ENCODE results near the gene CHI3L1. TPM values are rescaled to one million over a fixed set of nuclear protein-coding genes. Genes with fewer than 3 reads are reported as not detected.

CHI3L1 gene
- total RNA-seq, 1 experiment from 2014 or later = not detected

- H3K56ac ChIP-seq (ENCODE audit: insufficient read length, low read depth, low read length) = no peak overlapping the region
Measured at GRCh38 chr1:203153989-203154821, 32.3 kb downstream of the CHI3L1 start.

More at GRCh38 chr1:203153989-203154821, 32.3 kb downstream of the CHI3L1 start:
- Histone ChIP-seq H2BK5ac (ENCODE audit: insufficient read length, low read length) (no peak overlapping the region), H3K23ac (ENCODE audit: insufficient read length, low read depth, low read length) (no peak overlapping the region), H3K23me2 (ENCODE audit: insufficient read length, low read depth, low read length, poor library complexity, severe bottlenecking) (no peaks in the 10 kb centered on the region), H3K14ac (ENCODE audit: insufficient read depth, low read length) (peak overlapping the region; percentile 30; the same call in 1 of the 2 replicates), H2BK20ac (ENCODE audit: low read depth, low read length, poor library complexity, severe bottlenecking) (no peak overlapping the region), H3K18ac (ENCODE audit: insufficient read length, low read depth, low read length) (peak overlapping the region; percentile 9), H4K20me1 (ENCODE audit: control insufficient read depth, insufficient read depth, insufficient read length) (no peaks in the 10 kb centered on the region), H3K79me2 (ENCODE audit: insufficient read depth, low read length) (no peaks in the 10 kb centered on the region), H3T11ph (ENCODE audit: low read length) (no peak overlapping the region), H3K27ac (ENCODE audit: insufficient read length, low read depth, low read length) (no peak overlapping the region), H4K8ac (replicated peaks; ENCODE audit: insufficient read length, low read depth, low read length) (no peak overlapping the region), H2AK5ac (ENCODE audit: insufficient read length, low read length) (no peak overlapping the region), H2BK120ac (ENCODE audit: low read depth, low read length, poor library complexity, severe bottlenecking) (no peak overlapping the region), H4K91ac (ENCODE audit: insufficient read length, low read depth, low read length) (no peak overlapping the region), H3K4me2 (ENCODE audit: insufficient read depth, insufficient read length, low read length) (no peak overlapping the region), H3K27me3 (ENCODE audit: insufficient read depth, low read length) (no peaks in the 10 kb centered on the region), H3K4ac (ENCODE audit: low read depth, low read length) (no peak overlapping the region), H3K79me1 (ENCODE audit: insufficient read depth, low read depth, low read length, poor library complexity, severe bottlenecking) (no peaks in the 10 kb centered on the region), H4K5ac (ENCODE audit: insufficient read length, low read depth, low read length) (no peak overlapping the region), H2BK15ac (ENCODE audit: low read depth, low read length) (no peak overlapping the region), H3K9ac (ENCODE audit: extremely low read depth, insufficient read length, low read length) (no peak overlapping the region), H3K4me1 (ENCODE audit: insufficient read depth, low read length) (peaks cover 12% of the 10 kb centered on the region), H2AFZ (ENCODE audit: low read length) (no peak overlapping the region), H3K9me3 (ENCODE audit: control insufficient read depth, low read depth, low read length) (no peaks in the 10 kb centered on the region), H2BK12ac (ENCODE audit: insufficient read length, low read depth, low read length) (no peak overlapping the region)
- Mint-ChIP-seq H3K4me1 (peaks cover 59 to 71% of the 10 kb centered on the region in 2 experiments), H3K27me3 (ENCODE audit: low read depth) (peaks cover 2% of the 10 kb centered on the region; the same call in 1 of the 2 replicates), H3K27ac (no peak overlapping the region), H3K4me3 (no peak overlapping the region), H3K36me3 (ENCODE audit: insufficient read depth in 1 of 3, low read depth in 3 of 3) (peaks cover 0 to 6% (median 3%) of the 10 kb centered on the region in 3 experiments; a peak in 3 of 7 replicates), H3K9me3 (peaks cover 0 to 6% of the 10 kb centered on the region in 2 experiments; a peak in 3 of 5 replicates)
- DNase-seq = no peak
- no CpG with 5 or more reads among the region's 13 CpGs for WGBS (ENCODE audit: extremely low coverage, insufficient read length, low lambda C conversion rate)
- no peak for TF ChIP-seq CTCF (conservative IDR thresholded peaks at IDR 0.05)
